ENCODE data around the gene STK24. TPM values are rescaled to one million over a fixed set of nuclear protein-coding genes. Genes with fewer than 3 reads are reported as not detected.

STK24 gene
- polyA plus RNA-seq, 1 experiment = 44.0 TPM

GRCh38 chr13:98459171-98459681, 117.7 kb downstream of the STK24 start:
- Histone ChIP-seq H3K9me3 (ENCODE audit: control insufficient read depth, insufficient read depth, low read length) (no peaks in the 10 kb centered on the region), H3K27me3 (ENCODE audit: control insufficient read depth, insufficient read depth, low read length) (no peaks in the 10 kb centered on the region), H3K27ac (ENCODE audit: low read depth, low read length) (no peak overlapping the region), H3K4me3 (ENCODE audit: low read depth, low read length) (no peak overlapping the region)
- TF ChIP-seq CTCF (IDR thresholded peaks at IDR 0.05; ENCODE audit: low read depth, low read length) = no peak
- CTCF ChIA-PET = no interaction called here
- no peak for DNase-seq (ENCODE audit: low read depth, low spot score)
- POLR2A ChIA-PET = no interaction called here

- Histone ChIP-seq H3K27ac (ENCODE audit: low read depth, low read length) (no peak overlapping the region), H3K4me3 (ENCODE audit: low read depth, low read length) (no peak overlapping the region), H3K27me3 (ENCODE audit: control insufficient read depth, insufficient read depth, low read length) (no peaks in the 10 kb centered on the region), H3K9me3 (ENCODE audit: control insufficient read depth, insufficient read depth, low read length) (no peaks in the 10 kb centered on the region)
- TF ChIP-seq CTCF (IDR thresholded peaks at IDR 0.05; ENCODE audit: low read depth, low read length) = no peak
- POLR2A ChIA-PET = interaction anchor here (0.7 kb wide), 1 partner anchor 170 kb away, joined by 3 read pairs; no protein-coding TSS in a partner anchor
- DNase-seq (ENCODE audit: low read depth, low spot score) = no peak
- CTCF ChIA-PET = interaction anchor here (0.7 kb wide), 1 partner anchor 9 kb away, joined by 3 read pairs; no protein-coding TSS in a partner anchor
These were observed 118.5 kb downstream of the STK24 start for GRCh38 chr13:98458431-98458830.

GRCh38 chr13:98457053-98457452, 119.9 kb downstream of the STK24 start:
- Histone ChIP-seq H3K9me3 (ENCODE audit: control insufficient read depth, insufficient read depth, low read length) (no peaks in the 10 kb centered on the region), H3K4me3 (ENCODE audit: low read depth, low read length) (no peak overlapping the region), H3K27me3 (ENCODE audit: control insufficient read depth, insufficient read depth, low read length) (no peaks in the 10 kb centered on the region), H3K27ac (ENCODE audit: low read depth, low read length) (no peak overlapping the region)
- ChIA-PET POLR2A (no interaction called here), CTCF (interaction anchor here (0.6 to 3.5 kb wide), 6 partner anchors 9 to 199 kb away, joined by 4 to 13 read pairs (median 6); no protein-coding TSS in a partner anchor)
- no peak for DNase-seq (ENCODE audit: low read depth, low spot score)
- no peak for TF ChIP-seq CTCF (IDR thresholded peaks at IDR 0.05; ENCODE audit: low read depth, low read length)

GRCh38 chr13:98456413-98456845, 120.5 kb downstream of the STK24 start:
- CTCF ChIA-PET = interaction anchor here (1.2 to 3.5 kb wide), 3 partner anchors 9 to 196 kb away, joined by 5 to 13 read pairs (median 5); no protein-coding TSS in a partner anchor
- POLR2A ChIA-PET = no interaction called here
- no peak for TF ChIP-seq CTCF (IDR thresholded peaks at IDR 0.05; ENCODE audit: low read depth, low read length)
- Histone ChIP-seq H3K27ac (ENCODE audit: low read depth, low read length) (no peak overlapping the region), H3K4me3 (ENCODE audit: low read depth, low read length) (no peak overlapping the region), H3K27me3 (ENCODE audit: control insufficient read depth, insufficient read depth, low read length) (no peaks in the 10 kb centered on the region), H3K9me3 (ENCODE audit: control insufficient read depth, insufficient read depth, low read length) (no peaks in the 10 kb centered on the region)
- DNase-seq (ENCODE audit: low read depth, low spot score) = no peak

GRCh38 chr13:98454389-98454881, 122.5 kb downstream of the STK24 start:
- ChIA-PET POLR2A (interaction anchor here (0.5 to 1.2 kb wide), 5 partner anchors 11 to 599 kb away, joined by 3 to 17 read pairs (median 4); partner anchors contain the start of gene STK24), CTCF (interaction anchor here (0.8 to 3.5 kb wide), 5 partner anchors 8 to 389 kb away, joined by 3 to 13 read pairs (median 6); no protein-coding TSS in a partner anchor)
- peak overlapping the region; percentile 94 for H3K27ac ChIP-seq (ENCODE audit: low read depth, low read length)
- no peaks in the 10 kb centered on the region for H3K27me3 ChIP-seq (ENCODE audit: control insufficient read depth, insufficient read depth, low read length)
- no peak for TF ChIP-seq CTCF (IDR thresholded peaks at IDR 0.05; ENCODE audit: low read depth, low read length)
- no peaks in the 10 kb centered on the region for H3K9me3 ChIP-seq (ENCODE audit: control insufficient read depth, insufficient read depth, low read length)
- no peak overlapping the region; the same call in 1 of the 2 replicates for H3K4me3 ChIP-seq (ENCODE audit: low read depth, low read length)
- DNase-seq (ENCODE audit: low read depth, low spot score) = peak; percentile 83

Data from AG04450 (cell line).